Stimulated activated CD8-positive, alpha-beta memory T cell treated with anti-CD3 and anti-CD28 coated beads, Interleukin-7, amount 100 ng/mL, for 4 hours (primary cell): Measurements from ENCODE around the gene COL15A1.
"Not testable (repeated sequence)": the region's sequence is repeated elsewhere in the genome, so short reads cannot be mapped to it uniquely, and the experiment has no call there.

ENCODE experiments used
- DNase-seq, 2 donors: peaks; one replicate each; pipeline ENCODE4 v3.0.0-alpha.2; 2020; ENCODE audit warnings: low read depth in 2 of 2

Gene COL15A1

DNA sequence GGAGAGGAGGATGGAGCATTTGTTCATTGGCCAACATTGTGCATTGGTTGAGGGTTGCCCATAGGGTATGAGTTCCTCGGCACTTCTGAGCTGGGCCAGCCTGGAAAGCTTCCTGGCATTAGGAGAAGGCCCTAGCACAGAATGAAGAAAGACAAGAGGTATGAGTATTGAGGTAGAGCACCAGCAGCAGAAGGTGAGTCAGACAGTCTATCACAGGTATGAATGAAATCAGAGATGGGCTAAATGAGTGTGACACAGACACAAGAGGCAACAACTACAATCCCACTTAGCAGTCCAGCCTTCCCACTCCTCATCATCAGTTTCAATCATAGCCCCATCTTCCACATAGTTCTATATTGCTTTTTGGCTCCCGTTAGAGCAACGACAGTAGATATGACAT, 135.8 kb downstream of the COL15A1 start:
- DNase-seq, result no peak

DNA sequence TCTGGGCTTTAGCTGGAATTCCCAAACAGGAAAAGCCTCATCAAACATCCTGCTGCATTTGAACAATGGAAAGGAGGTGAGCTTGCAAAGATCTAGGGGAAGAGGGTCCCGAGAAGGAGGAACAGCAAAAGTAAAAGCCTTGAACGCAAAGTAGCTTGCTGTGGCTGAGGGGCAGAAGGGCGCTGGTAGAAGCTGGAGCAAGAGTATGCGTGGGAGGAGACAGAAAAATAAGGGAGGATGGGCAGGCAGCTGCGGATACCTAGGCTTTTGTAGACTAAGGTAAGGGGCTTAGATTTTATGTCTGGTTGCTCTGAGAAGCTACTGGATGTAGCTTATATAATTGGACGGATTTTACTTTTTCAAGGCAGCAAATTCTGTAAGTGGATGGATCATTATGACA, 139.3 kb downstream of the COL15A1 start:
- no peak for DNase-seq

DNA sequence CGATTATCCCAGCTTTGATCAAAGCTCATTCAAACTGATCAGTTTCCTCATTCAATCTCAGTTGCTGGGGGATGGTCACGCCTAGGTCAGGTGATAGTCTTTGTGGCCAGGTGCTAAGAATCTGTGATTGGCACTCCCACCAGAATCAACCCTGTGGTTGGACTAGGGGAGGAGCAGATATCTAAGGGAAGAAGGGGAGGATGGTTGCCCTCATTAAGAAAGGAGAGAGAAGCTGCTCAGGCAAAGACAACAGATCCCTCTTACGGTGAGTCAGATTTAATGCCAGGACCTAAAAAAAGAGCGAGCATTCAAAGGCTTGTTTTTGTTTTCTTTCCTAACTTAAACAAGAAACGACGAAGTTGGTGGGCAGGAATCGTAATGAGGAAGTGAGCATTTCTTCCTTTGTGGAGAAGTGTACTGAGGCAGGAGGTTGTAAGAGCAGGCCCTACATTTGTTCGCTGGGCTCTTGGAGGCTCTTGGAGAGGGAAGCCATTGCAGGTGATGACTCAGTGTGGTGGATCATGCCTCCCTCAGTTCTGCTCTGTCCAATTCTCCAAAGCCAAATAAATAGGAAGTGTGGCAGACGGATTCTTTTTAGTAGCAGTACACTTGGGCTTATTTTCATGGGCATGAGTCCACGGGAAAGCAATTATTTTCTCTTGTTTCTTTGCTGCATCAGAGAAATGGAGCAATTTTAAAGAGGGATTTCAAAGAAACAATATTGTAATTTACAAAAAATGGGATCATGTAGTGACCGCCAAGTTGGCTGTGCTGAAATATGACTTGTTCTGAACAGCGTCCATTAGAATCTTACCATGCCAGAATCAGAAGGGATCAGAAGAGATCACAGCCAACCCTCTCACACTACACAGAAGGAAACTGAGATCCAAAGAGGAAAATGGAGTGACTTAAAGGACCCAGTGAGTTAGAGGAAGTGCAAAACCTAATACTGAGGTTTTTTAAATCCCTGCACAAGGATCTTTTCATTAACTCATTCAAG, 142.5 kb downstream of the COL15A1 start:
- no peak for DNase-seq

DNA sequence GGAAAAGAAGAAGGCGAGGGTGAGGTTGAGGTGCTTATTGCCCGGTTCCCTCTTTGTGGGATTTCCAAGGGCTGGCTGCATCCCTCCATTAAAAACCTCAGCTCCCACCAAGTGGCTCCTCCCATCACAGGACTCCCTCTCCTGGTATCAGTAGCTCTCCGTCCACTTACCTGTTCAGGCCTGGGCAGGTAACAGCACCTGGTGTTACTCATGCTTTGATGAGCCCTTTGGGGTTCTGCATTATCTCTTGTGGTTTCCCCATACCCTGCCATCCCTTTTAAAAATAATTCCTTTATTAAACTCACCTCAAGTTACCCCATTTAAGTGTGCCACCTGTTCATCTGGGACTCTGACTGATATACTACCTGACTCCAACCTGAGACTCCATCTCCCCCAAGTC, 143.8 kb downstream of the COL15A1 start:
- DNase-seq, result no peak

DNA sequence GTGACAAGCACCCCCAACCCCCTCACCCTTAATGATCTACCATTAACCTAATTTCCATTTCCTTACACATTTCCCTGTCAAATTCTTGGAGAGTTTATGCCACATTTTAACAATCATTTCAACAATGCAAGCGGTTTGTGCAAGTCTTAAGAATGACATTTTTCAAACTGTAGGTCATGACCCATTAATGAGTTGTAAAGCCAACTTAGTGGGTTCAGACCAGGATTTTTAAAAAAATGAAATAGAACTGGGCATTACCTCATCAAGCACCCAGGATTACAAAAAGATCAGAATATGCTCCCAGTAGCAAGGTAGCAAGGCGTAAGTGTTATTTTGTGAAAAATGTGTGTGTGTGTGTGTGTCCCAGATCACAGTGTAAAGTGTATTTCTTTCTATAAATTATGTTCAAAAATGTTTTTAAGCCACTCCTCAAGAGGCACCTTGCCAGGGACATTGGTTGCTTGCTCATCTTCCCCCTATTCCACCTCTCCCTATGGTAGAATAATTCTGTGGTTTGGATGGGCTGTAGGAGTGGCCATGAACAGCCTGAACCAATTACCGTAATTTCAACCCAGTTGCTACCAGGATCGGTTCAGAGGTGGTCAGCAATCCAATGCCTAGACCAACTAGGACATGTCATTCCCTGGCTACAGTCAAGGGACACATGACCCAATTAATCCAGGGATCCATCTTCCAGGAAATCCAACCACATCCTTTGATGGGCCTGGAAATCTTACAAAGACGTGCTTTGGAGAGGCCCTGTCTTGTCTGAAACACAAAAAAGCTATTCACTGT, 146.8 kb downstream of the COL15A1 start:
- no peak for DNase-seq

DNA sequence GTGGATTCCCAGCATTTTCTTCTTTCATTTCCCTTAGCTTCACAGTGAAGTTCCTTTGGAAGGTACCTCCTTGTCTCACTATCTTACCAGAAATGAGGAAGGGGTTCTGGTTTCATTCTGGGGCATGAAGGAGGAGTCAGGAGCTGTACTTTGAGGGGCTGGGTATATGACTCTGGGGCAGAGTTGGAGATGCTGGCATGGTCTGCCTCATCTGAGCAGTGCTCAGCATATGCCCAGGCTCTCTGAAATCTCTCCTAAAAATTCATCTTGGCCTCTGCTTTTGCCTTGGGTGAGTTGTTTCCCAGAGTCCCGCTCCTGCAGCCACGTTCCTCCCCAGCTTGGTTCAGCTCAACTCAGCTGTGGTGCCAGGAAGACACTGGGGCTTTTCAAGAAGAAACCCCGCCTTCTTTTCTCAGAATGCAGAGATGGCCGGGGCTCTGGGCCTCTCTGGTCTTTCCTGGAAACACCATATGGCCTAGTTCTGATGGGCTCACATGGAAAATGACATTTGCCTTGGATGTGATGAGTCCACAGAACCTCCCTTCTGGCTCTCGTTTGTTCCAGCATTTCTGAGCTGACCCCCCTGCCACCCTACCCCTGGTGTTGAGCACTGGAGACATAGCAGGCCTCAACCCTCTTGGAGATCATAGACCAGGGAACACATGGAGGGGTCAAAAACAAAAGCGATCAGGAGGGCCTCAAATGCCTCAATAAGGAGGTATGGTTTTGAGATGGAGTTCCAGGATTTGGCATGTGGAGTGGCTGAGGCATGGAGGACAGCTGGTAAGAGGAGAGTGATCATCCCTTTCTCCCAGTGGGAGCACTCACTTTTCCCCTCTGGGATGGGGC, 149.2 kb downstream of the COL15A1 start:
- peak in 1 of 2 donors; percentile 30 for DNase-seq

DNA sequence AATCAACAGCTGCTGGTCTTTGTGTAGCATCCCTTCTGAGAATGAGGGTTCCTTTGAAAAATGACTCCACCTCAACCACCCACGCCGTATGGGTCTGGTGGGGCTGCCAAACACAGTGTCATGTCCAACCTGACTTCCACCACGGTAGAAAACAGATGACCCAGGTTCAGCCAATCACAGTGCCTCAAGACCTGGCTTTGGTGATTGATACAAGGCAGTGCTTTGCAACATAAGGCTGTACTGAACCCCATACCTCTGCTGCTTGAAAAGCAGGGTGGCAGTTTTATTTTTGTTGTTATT, 149.7 kb downstream of the COL15A1 start:
- DNase-seq, result no peak

DNA sequence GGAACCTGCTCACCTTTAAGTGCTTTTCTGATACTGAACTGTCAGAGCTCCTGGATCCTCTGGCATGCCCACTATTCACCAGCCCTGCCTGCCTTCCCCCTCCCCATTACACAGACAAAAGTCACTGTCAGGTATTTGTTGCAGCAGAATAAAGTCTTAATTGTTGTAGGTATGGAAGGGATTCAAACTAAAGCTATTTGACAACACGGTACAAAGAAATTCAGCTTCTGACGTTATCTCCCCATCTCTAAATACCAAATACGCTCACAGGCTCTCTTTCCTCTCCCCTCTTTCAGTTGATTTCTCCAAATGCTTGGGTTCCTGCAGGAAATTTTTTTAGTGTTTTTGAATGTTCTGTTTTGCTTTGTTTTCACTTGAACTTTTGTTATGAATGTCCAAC, 151.9 kb downstream of the COL15A1 start:
- DNase-seq, result no peak

DNA sequence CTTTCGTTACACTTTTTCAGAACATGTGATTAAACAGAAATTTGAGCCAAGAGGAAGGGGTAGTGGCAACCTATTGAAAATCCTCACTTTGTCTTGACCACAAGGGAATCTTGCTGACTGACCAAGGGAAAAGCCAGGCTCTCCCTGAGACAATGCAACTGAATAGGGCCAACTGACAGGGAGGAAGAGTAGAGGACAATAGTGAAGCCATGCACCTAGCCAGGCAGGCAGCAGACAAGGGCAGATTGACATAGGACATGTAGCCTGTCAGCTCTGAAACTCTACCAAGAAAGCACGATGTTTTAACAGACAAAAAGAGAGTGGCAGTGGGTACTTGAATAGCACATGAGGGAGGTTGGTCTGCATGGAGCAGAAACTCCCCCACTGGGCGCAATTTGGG, 152.7 kb downstream of the COL15A1 start:
- DNase-seq, result no peak

DNA sequence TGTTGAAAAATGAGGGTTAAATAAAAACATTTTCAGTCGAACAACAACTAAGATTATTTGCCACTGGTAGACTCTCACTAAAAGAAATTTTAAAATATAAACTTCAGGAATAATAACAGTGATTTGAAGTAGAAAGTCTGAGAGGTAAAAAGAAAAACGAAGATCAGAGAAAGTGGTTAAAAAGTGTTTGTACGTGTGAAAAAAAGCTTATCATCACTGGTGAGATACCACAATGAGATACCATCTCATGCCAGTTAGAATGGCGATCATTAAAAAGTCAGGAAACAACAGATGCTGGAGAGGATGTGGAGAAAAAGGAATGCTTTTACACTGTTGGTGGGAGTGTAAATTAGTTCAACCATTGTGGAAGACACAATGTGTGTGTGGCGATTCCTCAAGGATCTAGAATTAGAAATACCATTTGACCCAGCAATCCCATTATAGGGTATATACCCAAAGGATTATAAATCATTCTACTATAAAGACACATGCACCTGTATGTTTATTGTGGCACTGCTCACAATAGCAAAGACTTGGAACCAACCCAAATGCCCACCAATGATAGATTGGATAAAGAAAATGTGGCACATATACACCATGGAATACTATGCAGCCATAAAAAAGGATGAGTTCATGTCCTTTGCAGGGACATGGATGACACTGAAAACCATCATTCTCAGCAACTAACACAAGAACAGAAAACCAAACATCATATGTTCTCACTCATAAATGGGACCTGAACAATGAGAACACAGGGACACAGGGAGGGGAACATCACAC, 156.3 kb downstream of the COL15A1 start:
- not testable (repeated sequence) for DNase-seq

DNA sequence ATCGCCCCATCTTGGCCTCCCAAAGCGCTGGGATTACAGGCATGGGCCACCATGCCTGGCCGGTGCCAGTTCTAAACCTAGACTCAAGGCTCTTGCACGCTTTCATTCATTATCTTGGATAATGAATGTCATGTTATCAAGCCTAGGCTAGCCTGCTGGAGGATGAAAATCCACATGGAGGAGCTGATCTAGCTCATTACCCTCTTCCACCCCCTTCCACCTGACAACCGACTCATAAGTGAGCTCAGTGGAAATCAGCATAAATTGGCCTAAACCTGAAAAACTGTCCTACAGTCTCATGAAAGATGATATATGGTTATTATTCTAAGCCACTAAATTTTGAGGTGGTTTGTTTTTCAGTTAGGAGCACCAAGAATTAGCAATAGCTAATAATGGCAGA, 157.6 kb downstream of the COL15A1 start:
- DNase-seq, result no peak

DNA sequence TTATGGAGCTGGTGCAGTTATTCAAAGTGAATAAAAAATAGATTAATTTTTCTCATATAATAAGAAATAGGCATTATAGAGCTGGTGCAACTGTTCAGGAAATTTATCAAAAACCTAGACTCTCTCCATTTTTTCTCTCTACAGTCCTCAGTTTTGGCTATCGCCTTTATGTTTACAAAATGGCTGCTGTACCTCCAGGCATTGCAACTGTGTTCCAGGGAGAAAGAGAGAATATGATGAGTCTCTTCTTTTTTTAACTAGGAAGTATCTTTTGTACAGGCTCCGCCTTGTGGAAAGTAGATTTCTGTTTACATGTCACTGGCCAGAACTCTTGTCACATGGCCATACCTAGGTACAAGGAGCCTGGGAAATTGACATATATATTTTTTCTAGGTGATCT, 158.1 kb downstream of the COL15A1 start:
- no peak for DNase-seq

DNA sequence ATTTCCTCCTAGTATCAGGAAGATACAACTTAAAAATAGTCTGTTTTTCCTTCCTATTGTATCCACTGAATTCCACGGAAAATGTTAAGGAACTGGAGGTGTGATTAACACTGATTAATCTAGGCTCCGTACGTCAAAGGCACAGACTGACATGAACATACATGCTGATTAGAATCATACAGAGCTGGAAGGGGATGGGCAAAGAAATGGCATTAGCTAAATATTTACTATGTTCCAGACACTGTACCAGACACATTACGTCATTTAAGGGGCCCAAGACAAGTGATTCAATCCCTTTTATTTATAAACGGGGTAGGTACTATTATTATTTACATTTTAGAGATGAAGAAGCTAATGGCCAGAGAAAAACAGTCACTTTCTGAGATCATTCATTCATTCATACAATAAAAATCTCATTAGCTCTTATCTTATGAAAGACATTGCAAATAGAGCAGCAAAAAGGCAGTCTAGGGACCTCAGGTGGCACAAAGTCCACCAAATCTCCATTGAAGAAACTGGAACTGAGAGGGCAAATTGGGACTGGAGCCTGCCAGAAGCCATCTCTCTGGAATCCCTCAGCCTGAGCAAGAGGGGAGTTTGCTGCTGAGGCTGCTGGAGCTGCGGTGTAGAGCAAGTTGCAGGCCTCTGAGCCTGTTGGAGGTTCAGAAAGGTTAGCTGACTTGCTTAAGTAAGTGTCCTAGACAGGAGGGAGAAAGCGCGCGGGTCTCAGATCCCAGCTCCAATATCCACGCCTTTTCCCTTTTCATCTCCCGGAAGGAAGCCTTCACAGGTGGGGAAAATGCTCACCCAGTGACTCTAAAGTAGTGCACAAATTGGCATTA, 159.6 kb downstream of the COL15A1 start:
- DNase-seq, result no peak

DNA sequence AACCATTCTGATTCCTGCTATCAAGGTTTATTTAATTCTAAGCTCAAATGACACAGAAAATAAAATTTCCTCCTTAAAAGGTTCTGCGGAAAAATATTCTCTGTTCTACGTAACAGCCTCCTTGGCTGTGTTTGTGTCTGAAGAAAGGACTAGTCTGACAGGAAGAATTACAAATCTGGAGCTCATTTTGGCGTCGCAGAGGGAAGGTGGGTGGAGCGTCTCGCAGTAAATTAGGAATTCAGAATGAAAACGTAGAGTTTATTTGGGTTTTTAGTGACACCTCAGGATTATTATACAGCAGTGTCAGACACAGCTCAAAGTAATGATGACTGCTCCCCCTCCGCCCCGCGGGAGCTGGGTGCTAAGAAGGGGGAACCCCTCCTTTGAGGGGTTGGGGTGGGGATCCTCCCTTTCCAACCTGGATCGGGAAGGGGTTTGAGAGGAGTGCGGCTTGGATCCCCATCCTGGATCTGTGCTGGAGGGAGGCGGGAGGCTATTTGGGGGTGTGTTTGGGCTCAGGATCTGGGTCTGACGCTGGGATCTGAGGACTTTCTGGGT, 160.3 kb downstream of the COL15A1 start:
- DNase-seq, result no peak

DNA sequence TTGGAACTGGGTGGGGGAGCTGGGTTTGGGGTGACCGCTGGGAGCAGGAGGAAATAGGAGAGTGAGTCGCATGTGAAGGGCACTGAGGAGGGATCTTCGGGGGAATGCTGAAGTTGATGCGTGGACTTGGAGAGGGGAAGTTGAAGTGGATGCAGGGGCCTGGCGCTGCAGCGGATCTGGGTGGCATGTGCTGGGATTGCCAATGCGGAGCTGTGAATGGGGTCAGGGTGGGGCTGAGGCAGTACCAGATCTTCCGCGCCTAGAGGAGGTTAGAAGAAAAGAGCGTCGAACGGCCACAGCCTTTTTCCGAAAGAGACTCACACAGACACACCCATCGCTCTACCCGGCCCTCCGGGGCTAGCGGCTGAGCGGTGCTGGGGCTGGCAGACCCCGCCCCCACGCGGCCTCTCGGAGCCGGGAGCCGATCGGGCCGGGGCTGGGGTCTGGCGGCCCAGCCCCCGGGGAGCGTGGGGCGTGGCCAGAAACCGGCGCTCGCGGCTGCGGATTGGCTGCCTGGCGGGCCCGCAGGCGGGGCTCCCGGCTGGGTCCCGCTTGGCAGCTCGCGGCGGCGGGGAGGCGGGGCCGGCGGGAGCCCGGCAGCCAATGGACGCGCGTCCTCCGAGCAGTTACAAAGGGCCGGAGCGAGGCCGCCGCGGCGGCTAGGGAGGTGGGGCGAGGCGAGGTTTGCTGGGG, 160.9 kb downstream of the COL15A1 start, which contains the start of gene TGFBR1:
TSS of gene TGFBR1 (plus strand) at position 655 of the 693 bp plus-strand sequence. CDS start 93 bp downstream, outside the sequence.
- peak; percentile 74 to 92 for DNase-seq

DNA sequence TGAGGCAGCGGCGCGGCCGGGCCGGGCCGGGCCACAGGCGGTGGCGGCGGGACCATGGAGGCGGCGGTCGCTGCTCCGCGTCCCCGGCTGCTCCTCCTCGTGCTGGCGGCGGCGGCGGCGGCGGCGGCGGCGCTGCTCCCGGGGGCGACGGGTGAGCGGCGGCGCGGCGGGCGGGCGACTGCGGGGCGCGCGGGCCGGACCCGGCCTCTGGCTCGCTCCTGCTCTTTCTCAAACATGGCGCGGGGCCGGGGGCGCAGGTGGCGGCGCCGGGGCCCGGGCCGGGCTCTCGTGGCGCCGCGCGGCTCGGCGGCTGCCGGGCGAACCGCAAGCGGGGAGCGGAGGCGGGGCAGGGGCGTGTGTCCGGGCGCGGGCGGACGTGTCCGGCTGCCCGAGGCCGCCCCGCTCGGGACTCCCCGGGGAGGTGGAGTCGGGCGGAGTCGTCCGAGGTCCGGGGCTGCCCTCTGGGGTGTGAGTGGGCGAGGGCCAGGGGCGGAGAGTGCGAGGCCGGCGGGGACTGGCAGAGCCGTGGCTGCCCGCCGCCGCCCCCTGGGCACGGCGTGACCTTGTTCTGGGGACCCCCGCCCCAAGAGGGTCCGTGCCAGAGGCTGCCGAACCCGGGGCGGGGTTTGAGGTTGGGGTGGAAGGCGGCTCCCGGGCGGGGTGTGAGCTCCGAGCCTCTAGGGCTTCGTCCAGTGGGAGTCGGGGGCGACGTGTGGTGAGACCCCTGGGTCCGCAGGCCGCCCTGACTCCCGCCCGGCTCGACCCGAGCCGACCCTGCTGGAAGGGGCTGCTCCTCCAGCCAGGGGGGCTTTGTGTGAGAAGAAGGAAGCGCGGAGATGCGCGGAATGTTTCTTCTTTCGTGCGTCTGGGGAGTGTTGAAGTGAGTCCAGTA, 161.7 kb downstream of the COL15A1 start:
- peak in 1 of 2 donors; percentile 52 for DNase-seq

DNA sequence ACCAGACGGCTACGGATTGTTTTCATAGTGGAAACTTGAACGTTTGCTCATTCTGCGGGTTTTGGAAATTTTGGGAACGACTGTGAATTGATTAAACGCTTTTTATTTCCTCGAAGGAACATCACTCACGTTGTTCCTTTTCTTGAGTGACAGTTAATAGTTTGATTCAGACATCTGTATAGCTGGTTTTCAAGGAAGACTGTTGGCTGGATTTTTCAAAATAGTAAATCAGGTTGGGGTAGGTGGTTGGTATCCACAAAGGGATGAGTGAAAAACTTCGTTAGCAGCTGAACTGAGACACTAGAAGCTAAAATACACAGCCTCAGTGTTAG, 162.3 kb downstream of the COL15A1 start:
- no peak for DNase-seq

DNA sequence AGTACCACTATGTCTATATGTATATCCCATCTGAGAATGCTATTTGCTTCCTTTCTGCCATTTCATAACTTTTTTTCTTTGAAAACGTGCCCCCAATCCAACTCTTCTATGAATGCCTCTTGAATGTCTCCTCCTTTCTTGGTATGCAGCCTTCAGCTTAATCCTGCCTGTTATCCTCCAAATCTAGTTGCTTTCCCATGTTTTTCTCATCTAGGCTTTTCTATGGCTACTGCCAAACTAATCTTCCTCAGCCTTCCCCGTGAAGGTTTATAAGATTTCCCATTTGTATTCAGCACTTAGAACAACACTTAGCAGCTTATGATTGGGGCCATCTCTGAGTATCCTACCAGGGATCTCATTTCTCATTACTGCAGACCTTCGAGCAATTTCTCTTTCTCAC, 163.7 kb downstream of the COL15A1 start:
- DNase-seq, result no peak
